Measurements from ENCODE around the gene AP2S1. TPM values are rescaled to one million over a fixed set of nuclear protein-coding genes. Genes with fewer than 3 reads are reported as not detected.

The AP2S1 gene
- total RNA-seq, 2 donors from 2014 or later = 118 to 141 TPM

- 72% methylated on average over 20 of the region's 20 CpGs for WGBS
Observed at GRCh38 chr19:46838160-46838559, 12.5 kb downstream of the AP2S1 start.

GRCh38 chr19:46834984-46835383, 15.7 kb downstream of the AP2S1 start:
- no peak for DNase-seq (ENCODE audit: low spot score)
- no peak overlapping the region for H3K27ac ChIP-seq
- intact Hi-C loops (cut with DNase I) = no loop called here

More at GRCh38 chr19:46838160-46838559, 12.5 kb downstream of the AP2S1 start:
- intact Hi-C loops (cut with DNase I) = loop anchor here (2.0 kb wide), 1 partner anchor 81 kb away; no protein-coding TSS in a partner anchor
- no peaks in the 10 kb centered on the region for H3K9me3 ChIP-seq
- H3K27ac ChIP-seq = no peak overlapping the region
- H3K4me1 ChIP-seq (replicated peaks) = peaks cover 10% of the 10 kb centered on the region
- H3K4me3 ChIP-seq = no peak overlapping the region
- TF ChIP-seq CTCF (IDR thresholded peaks at IDR 0.05) (no peak), POLR2A (IDR thresholded peaks at IDR 0.05) (no peak), POLR2AphosphoS5 (IDR thresholded peaks at IDR 0.05) (no peak)
- H3K36me3 ChIP-seq = no peaks in the 10 kb centered on the region
- H3K27me3 ChIP-seq (replicated peaks; ENCODE audit: insufficient read depth) = no peaks in the 10 kb centered on the region
- no peak for DNase-seq (ENCODE audit: low spot score)

GRCh38 chr19:46834121-46834520, 16.5 kb downstream of the AP2S1 start:
- no peaks in the 10 kb centered on the region for H3K9me3 ChIP-seq
- intact Hi-C loops (cut with DNase I) = no loop called here
- 90% methylated on average over 5 of the region's 5 CpGs for WGBS

More at GRCh38 chr19:46834984-46835383, 15.7 kb downstream of the AP2S1 start:
- Histone ChIP-seq H3K4me1 (replicated peaks) (peaks cover 6% of the 10 kb centered on the region), H3K4me3 (no peak overlapping the region), H3K27me3 (replicated peaks; ENCODE audit: insufficient read depth) (no peaks in the 10 kb centered on the region), H3K36me3 (no peaks in the 10 kb centered on the region), H3K9me3 (no peaks in the 10 kb centered on the region)
- TF ChIP-seq CTCF (IDR thresholded peaks at IDR 0.05) = no peak
- TF ChIP-seq POLR2A (IDR thresholded peaks at IDR 0.05) = no peak
- no peak for TF ChIP-seq POLR2AphosphoS5 (IDR thresholded peaks at IDR 0.05)
- 98% methylated on average over 6 of the region's 6 CpGs for WGBS

GRCh38 chr19:46830864-46831263, 19.8 kb downstream of the AP2S1 start:
- H3K4me1 ChIP-seq (replicated peaks) = no peaks in the 10 kb centered on the region
- no peak overlapping the region for H3K27ac ChIP-seq
- H3K9me3 ChIP-seq = no peaks in the 10 kb centered on the region
- intact Hi-C loops (cut with DNase I) = no loop called here
- H3K36me3 ChIP-seq = no peaks in the 10 kb centered on the region
- 84% methylated on average over 2 of the region's 2 CpGs for whole genome bisulfite sequencing
- no peaks in the 10 kb centered on the region for H3K27me3 ChIP-seq (replicated peaks; ENCODE audit: insufficient read depth)
- H3K4me3 ChIP-seq = no peak overlapping the region
- no peak for DNase-seq (ENCODE audit: low spot score)
- TF ChIP-seq CTCF (IDR thresholded peaks at IDR 0.05) (no peak), POLR2A (IDR thresholded peaks at IDR 0.05) (no peak), POLR2AphosphoS5 (IDR thresholded peaks at IDR 0.05) (no peak)

More at GRCh38 chr19:46834121-46834520, 16.5 kb downstream of the AP2S1 start:
- Histone ChIP-seq H3K4me1 (replicated peaks) (no peaks in the 10 kb centered on the region), H3K4me3 (no peak overlapping the region), H3K27ac (no peak overlapping the region), H3K36me3 (no peaks in the 10 kb centered on the region), H3K27me3 (replicated peaks; ENCODE audit: insufficient read depth) (no peaks in the 10 kb centered on the region)
- no peak for DNase-seq (ENCODE audit: low spot score)
- no peak for TF ChIP-seq POLR2A (IDR thresholded peaks at IDR 0.05)
- no peak for TF ChIP-seq CTCF (IDR thresholded peaks at IDR 0.05)
- TF ChIP-seq POLR2AphosphoS5 (IDR thresholded peaks at IDR 0.05) = no peak

- Histone ChIP-seq H3K27me3 (replicated peaks; ENCODE audit: insufficient read depth) (no peaks in the 10 kb centered on the region), H3K4me3 (no peak overlapping the region), H3K9me3 (no peaks in the 10 kb centered on the region), H3K27ac (no peak overlapping the region), H3K4me1 (replicated peaks) (no peaks in the 10 kb centered on the region), H3K36me3 (no peaks in the 10 kb centered on the region)
- WGBS = 71% methylated on average over 5 of the region's 5 CpGs
- intact Hi-C loops (cut with DNase I) = no loop called here
- no peak for DNase-seq (ENCODE audit: low spot score)
- no peak for TF ChIP-seq CTCF (IDR thresholded peaks at IDR 0.05)
- TF ChIP-seq POLR2AphosphoS5 (IDR thresholded peaks at IDR 0.05) = no peak
- no peak for TF ChIP-seq POLR2A (IDR thresholded peaks at IDR 0.05)
Observed at GRCh38 chr19:46828484-46828883, 22.2 kb downstream of the AP2S1 start.
